CD14-positive monocyte (primary cell): ENCODE results near the gene SLC22A9. TPM values are rescaled to one million over a fixed set of nuclear protein-coding genes. Genes with fewer than 3 reads are reported as not detected.

ENCODE experiments used
- DNase-seq, 3 donors: peaks; one replicate each; pipeline ENCODE4 v3.0.0-alpha.2; 2011 to 2022
- H2AFZ ChIP-seq: 2 replicates; pipeline ENCODE4 v1.6.0; 2012; ENCODE audit warnings: mild to moderate bottlenecking, low read depth, low read length, inconsistent platforms; ENCODE audit not compliant: insufficient read depth, poor library complexity, severe bottlenecking
- H3K27ac ChIP-seq, 2 donors: 1 replicate in 1 of 2; 2 replicates in 1 of 2; pipeline ENCODE4 v1.5.1; 2012 to 2013; ENCODE audit warnings: low read length in 2 of 2, control low read depth in 1 of 2, inconsistent platforms in 1 of 2, low read depth in 1 of 2, mild to moderate bottlenecking in 1 of 2
- H3K27me3 ChIP-seq, 2 donors: one replicate each; pipeline versions ENCODE4 v1.6.0 to v1.6.1; 2011 to 2013; ENCODE audit warnings: low read length in 2 of 2; ENCODE audit not compliant: control insufficient read depth in 2 of 2, insufficient read depth in 2 of 2
- H3K36me3 ChIP-seq, 2 donors: replicated peaks in 1 of 2; 1 replicate in 1 of 2; 2 replicates in 1 of 2; pipeline versions ENCODE4 v1.5.1 to v1.6.1; 2012 to 2013; ENCODE audit warnings: low read length in 2 of 2, control low read depth in 1 of 2, inconsistent platforms in 1 of 2, mild to moderate bottlenecking in 1 of 2; ENCODE audit not compliant: insufficient read depth in 2 of 2, control insufficient read depth in 1 of 2
- H3K4me1 ChIP-seq, 2 donors: 1 replicate in 1 of 2; 2 replicates in 1 of 2; pipeline versions ENCODE4 v1.5.1 to v1.6.1; 2012 to 2013; ENCODE audit warnings: low read length in 2 of 2, control low read depth in 1 of 2, inconsistent platforms in 1 of 2, mild to moderate bottlenecking in 1 of 2, moderate library complexity in 1 of 2; ENCODE audit not compliant: insufficient read depth in 2 of 2, control insufficient read depth in 1 of 2
- H3K4me2 ChIP-seq: replicated peaks from 2 replicates; pipeline ENCODE3; 2012; ENCODE audit warnings: low read length, moderate library complexity, mild to moderate bottlenecking; ENCODE audit not compliant: poor library complexity, severe bottlenecking; ENCODE audit errors: extremely low read depth
- H3K4me3 ChIP-seq, 3 experiments: fragments of 200-600 bp in 1 of 3; sonication (generic) in 1 of 3; replicated peaks in 1 of 3; 1 replicate in 2 of 3; 2 replicates in 1 of 3; pipeline ENCODE4 v1.5.1; 2011 to 2013; ENCODE audit warnings: low read length in 3 of 3, mild to moderate bottlenecking in 3 of 3, control low read depth in 2 of 3, low read depth in 2 of 3, inconsistent platforms in 1 of 3, moderate library complexity in 1 of 3
- H3K79me2 ChIP-seq: 2 replicates; pipeline ENCODE4 v1.6.0; 2012; ENCODE audit warnings: mild to moderate bottlenecking, control low read depth, inconsistent platforms, low read length, moderate library complexity; ENCODE audit not compliant: insufficient read depth
- H3K9ac ChIP-seq: 2 replicates; pipeline ENCODE4 v1.6.0; 2017; ENCODE audit warnings: low read length, mild to moderate bottlenecking; ENCODE audit not compliant: insufficient read depth, poor library complexity, severe bottlenecking
- H3K9me3 ChIP-seq, 2 donors: replicated peaks in 1 of 2; 1 replicate in 1 of 2; 2 replicates in 1 of 2; pipeline versions ENCODE4 v1.5.1 to v1.6.1; 2012 to 2013; ENCODE audit warnings: low read length in 2 of 2, control low read depth in 1 of 2; ENCODE audit not compliant: control insufficient read depth in 1 of 2, insufficient read depth in 1 of 2
- H4K20me1 ChIP-seq: 2 replicates; pipeline ENCODE4 v1.6.0; 2012; ENCODE audit warnings: mild to moderate bottlenecking, low read length, control low read depth, moderate library complexity; ENCODE audit not compliant: insufficient read depth
- H3K27ac Mint-ChIP-seq, 7 donors: one replicate each; pipeline ENCODE4 v1.8.0; 2020; ENCODE audit warnings: mild to moderate bottlenecking in 7 of 7, mixed read lengths in 7 of 7, moderate library complexity in 6 of 7, inconsistent platforms in 2 of 7
- H3K27me3 Mint-ChIP-seq, 3 donors: one replicate each; pipeline ENCODE4 v1.8.0; 2021 to 2022; ENCODE audit warnings: low read depth in 3 of 3, mild to moderate bottlenecking in 3 of 3, mixed read lengths in 3 of 3, moderate library complexity in 3 of 3, inconsistent platforms in 1 of 3
- H3K36me3 Mint-ChIP-seq, 2 donors: one replicate each; pipeline ENCODE4 v1.8.0; 2020; ENCODE audit warnings: mixed read lengths in 2 of 2, inconsistent platforms in 1 of 2, mild to moderate bottlenecking in 1 of 2
- H3K4me1 Mint-ChIP-seq: one replicate; pipeline ENCODE4 v1.8.0; 2020; ENCODE audit warnings: mild to moderate bottlenecking, mixed read lengths
- H3K4me3 Mint-ChIP-seq, 2 donors: one replicate each; pipeline ENCODE4 v1.8.0; 2020; ENCODE audit warnings: mild to moderate bottlenecking in 2 of 2, mixed read lengths in 2 of 2, moderate library complexity in 1 of 2
- H3K9me3 Mint-ChIP-seq, 7 donors: one replicate each; pipeline ENCODE4 v1.8.0; 2020 to 2022; ENCODE audit warnings: mixed read lengths in 7 of 7, mild to moderate bottlenecking in 6 of 7, moderate library complexity in 6 of 7, inconsistent platforms in 2 of 7
- WGBS: methylation state at CpG from one replicate; pipeline ENCODE4 v1.1.5; 2013; ENCODE audit warnings: missing lambda C conversion rate; ENCODE audit not compliant: insufficient coverage; 5-methylcytosine and 5-hydroxymethylcytosine counted together
- intact Hi-C, 2 donors: fragments of 100-400 bp; cut with micrococcal nuclease; formaldehyde crosslinking; loops; one replicate each; pipeline versions ENCODE4 v1.15.0 to v1.15.1; 2023
- polyA plus RNA-seq, 3 donors: library from polyadenylated mRNA; depleted of rRNA in 1 of 3; unstranded in 2 of 3; stranded (reverse) in 1 of 3; fragments of 300-500 nt in 2 of 3; fragments of >200 nt in 1 of 3; fragmentation: Illumina TruSeq in 2 of 3; gene quantifications; 1 replicate in 2 of 3; 2 replicates in 1 of 3; pipeline ENCODE4 v1.2.3, GENCODE V29; 2012 to 2021
- TF ChIP-seq, protein P1 (sequence below): fragments of 200-600 bp; IDR thresholded peaks from one replicate; pipeline ENCODE4 v1.8.0; 2022; ENCODE audit warnings: antibody characterized with exemption, mild to moderate bottlenecking

The SLC22A9 gene
- polyA plus RNA-seq, 3 donors = not detected

DNA sequence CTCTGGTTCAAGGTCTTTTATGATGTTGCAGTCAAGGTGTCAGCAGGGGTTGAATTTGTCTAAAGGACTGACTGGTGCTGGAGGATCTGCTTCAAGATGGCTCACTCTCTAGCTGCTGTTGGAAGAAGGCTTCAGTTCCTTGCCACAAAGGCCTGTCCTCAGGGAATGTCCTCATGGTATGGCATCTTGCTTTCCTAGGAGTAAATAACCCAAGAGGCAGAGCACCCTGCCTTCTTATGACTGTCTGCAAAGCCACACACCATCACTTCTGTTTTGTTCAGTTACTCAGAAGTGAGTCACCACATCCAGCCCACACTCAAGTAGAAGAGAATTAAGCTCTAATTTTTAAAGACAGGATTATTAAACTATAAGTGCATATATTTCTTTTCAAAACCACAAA is 76.1 kb downstream of the SLC22A9 start:
- Histone ChIP-seq H3K79me2 (no peaks in the 10 kb centered on the region), H3K27ac (no peak overlapping the region), H2AFZ (no peak overlapping the region), H3K4me1 (peaks cover 0 to 3% of the 10 kb centered on the region in 2 donors), H4K20me1 (no peaks in the 10 kb centered on the region), H3K36me3 (no peaks in the 10 kb centered on the region), H3K9me3 (no peaks in the 10 kb centered on the region), H3K9ac (no peak overlapping the region), H3K27me3 (no peaks in the 10 kb centered on the region), H3K4me2 (no peak overlapping the region), H3K4me3 (no peak overlapping the region)
- peak overlapping the region in 2 of 7 donors; percentile 21 to 30 for H3K27ac Mint-ChIP-seq
- TF ChIP-seq, protein P1, sequence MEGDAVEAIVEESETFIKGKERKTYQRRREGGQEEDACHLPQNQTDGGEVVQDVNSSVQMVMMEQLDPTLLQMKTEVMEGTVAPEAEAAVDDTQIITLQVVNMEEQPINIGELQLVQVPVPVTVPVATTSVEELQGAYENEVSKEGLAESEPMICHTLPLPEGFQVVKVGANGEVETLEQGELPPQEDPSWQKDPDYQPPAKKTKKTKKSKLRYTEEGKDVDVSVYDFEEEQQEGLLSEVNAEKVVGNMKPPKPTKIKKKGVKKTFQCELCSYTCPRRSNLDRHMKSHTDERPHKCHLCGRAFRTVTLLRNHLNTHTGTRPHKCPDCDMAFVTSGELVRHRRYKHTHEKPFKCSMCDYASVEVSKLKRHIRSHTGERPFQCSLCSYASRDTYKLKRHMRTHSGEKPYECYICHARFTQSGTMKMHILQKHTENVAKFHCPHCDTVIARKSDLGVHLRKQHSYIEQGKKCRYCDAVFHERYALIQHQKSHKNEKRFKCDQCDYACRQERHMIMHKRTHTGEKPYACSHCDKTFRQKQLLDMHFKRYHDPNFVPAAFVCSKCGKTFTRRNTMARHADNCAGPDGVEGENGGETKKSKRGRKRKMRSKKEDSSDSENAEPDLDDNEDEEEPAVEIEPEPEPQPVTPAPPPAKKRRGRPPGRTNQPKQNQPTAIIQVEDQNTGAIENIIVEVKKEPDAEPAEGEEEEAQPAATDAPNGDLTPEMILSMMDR = no peak
- H3K4me3 Mint-ChIP-seq = no peak overlapping the region
- peaks cover 0 to 6% (median 2%) of the 10 kb centered on the region in 7 donors for H3K9me3 Mint-ChIP-seq
- DNase-seq = no peak
- peaks cover 0 to 6% (median 0%) of the 10 kb centered on the region in 3 donors for H3K27me3 Mint-ChIP-seq
- peaks cover 18% of the 10 kb centered on the region for H3K4me1 Mint-ChIP-seq
- no peaks in the 10 kb centered on the region for H3K36me3 Mint-ChIP-seq
- intact Hi-C loops = no loop called here

DNA sequence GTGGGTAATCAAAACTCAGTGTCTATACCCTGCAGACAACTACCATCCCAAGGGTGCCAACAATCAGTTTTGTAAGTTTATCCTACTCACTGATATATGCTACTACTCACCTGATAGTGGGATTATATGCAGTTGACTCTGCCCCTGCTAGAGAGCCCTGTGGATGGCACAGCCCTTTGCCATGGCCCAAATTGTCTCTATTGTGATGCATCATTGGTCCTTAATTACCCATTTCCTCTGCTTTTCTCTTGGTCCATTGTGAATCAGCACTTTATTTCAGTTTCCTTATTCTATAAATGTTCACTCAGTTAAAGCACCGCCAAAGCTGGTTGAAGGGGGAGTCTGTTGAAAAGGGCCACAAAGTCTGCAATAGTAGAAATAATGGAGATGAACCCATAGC is 79.1 kb downstream of the SLC22A9 start:
- Mint-ChIP-seq H3K27ac (peak overlapping the region in 1 of 7 donors; percentile 43), H3K9me3 (peaks cover 0 to 2% (median 0%) of the 10 kb centered on the region in 7 donors), H3K4me1 (peaks cover 18% of the 10 kb centered on the region), H3K4me3 (no peak overlapping the region), H3K27me3 (peaks cover 0 to 10% (median 6%) of the 10 kb centered on the region in 3 donors), H3K36me3 (no peaks in the 10 kb centered on the region)
- Histone ChIP-seq H3K9ac (no peak overlapping the region), H3K79me2 (no peaks in the 10 kb centered on the region), H2AFZ (no peak overlapping the region), H3K9me3 (no peaks in the 10 kb centered on the region), H3K27ac (no peak overlapping the region), H3K4me1 (peaks cover 0 to 3% of the 10 kb centered on the region in 2 donors), H3K36me3 (no peaks in the 10 kb centered on the region), H3K27me3 (no peaks in the 10 kb centered on the region), H4K20me1 (no peaks in the 10 kb centered on the region), H3K4me2 (no peak overlapping the region), H3K4me3 (no peak overlapping the region)
- WGBS = no CpG with 5 or more reads among the region's 1 CpG
- intact Hi-C loops = no loop called here
- TF ChIP-seq, protein P1 = no peak
- no peak for DNase-seq
